ENCODE measurements around the gene DENND5A.
"Not testable (repeated sequence)": the region's sequence is repeated elsewhere in the genome, so short reads cannot be mapped to it uniquely, and the experiment has no call there.

The DENND5A gene

DNA sequence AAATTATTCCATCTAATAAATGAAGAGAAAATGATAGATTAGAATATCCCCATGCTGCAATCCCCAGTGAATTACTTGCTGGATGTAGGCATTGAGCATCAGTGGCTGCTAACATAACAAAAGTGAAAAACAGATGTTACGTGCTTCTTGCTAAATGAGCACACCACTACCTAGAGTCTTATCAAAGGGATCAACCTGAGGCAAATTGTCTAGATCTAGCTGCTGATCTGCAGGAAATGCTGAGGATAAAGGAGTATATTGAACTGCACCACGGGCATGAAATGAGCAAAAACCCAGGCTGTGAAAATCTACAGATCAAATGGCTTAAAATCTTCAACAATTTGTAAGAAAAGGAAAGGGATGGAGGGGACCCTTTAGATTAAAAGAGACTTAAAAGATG, 128.4 kb downstream of the DENND5A start:
- DNase-seq: no peak

DNA sequence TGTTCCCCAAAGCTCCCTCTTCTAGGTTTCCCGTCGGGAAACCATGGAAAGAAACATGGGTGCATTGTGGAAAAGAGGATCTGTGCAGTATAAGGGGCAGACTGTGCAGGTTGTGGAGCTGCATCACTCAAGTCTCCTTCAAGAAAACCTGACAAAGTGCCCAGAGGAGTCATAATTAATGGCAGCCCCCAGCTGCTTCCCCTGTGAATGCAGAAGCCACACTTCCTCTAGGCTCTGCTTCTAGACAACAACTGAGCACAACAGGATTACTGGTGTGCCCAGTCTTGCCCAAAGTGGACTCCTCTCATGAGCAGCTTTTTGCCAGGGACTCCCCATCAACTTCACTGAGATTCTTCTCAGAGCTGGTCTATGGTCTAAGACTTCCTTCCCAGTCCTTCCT, 131.2 kb downstream of the DENND5A start:
- DNase-seq: no peak

DNA sequence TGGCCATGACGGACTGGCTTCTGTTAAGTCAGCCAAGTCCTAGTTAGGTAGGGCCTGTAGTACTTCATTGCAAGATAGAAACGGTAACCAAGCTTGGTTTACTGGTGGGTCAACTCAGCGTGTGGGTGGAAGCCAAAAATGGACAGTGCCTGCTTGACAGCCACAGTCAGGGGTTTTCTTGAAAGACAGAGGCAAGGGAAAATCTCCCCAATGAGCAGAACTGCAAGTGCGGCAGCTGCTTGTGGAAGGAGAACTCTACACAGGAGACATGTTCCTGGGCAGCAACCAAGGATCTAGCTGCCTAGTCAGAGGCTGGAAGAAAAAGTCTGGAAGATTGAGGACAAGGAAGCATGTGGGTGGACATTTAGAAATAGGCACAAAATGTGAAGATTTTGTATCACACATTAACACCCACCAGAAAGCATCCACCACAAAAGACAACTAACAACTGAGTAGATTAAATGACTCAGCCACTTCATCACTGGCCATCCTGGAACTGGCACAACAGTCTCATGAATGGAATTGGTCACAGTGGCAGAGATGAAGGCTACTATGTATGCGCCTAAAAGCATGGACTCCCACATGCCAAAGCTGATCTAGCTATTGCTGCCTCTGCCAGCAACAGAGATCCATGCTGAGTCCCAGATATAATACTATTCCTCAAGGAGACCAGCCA, 132.8 kb downstream of the DENND5A start:
- DNase-seq: no peak

- DNase-seq: no peak
Observed at GRCh38 chr11:9130297-9130696, 134.9 kb downstream of the DENND5A start.

- DNase-seq: no peak
Observed at GRCh38 chr11:9126636-9127035, 138.5 kb downstream of the DENND5A start.

DNA sequence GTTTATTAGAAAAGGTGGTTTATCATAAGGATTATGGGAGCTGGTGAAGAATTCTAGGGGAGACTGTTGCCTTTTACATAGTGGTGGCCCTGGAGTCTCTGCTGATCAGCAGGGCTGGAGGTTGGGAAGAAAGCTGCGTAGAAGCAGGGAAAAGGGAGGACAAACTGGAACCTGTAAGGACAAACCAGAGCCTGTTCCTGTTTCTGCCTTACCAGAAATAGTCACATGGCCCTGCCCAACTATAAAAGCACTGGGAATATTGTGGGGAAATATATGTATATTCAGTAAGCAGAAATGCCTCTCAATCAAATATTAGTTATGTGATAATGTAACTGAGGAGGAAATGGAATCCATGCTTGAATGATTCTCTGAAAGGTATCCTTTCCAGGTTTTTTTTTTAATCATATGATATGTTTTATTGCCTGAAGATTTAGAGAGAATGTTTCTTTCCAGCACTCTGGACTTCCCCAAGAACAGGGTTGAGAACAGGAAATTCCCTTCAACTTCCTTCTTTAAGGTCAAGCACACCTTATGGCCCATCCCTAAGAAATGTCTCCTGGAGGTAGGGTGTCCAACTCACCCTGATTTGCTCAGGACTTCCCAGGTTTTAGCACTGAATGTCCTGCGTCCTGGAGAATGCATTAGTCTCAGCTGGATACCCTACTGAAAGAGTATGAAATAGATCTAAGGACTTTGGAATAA, 139.8 kb downstream of the DENND5A start:
- no peak for DNase-seq

- DNase-seq: no peak
Observed at GRCh38 chr11:9123595-9124304, 141.4 kb downstream of the DENND5A start.

- no peak for DNase-seq
Observed at GRCh38 chr11:9121469-9121796, 143.7 kb downstream of the DENND5A start.

DNA sequence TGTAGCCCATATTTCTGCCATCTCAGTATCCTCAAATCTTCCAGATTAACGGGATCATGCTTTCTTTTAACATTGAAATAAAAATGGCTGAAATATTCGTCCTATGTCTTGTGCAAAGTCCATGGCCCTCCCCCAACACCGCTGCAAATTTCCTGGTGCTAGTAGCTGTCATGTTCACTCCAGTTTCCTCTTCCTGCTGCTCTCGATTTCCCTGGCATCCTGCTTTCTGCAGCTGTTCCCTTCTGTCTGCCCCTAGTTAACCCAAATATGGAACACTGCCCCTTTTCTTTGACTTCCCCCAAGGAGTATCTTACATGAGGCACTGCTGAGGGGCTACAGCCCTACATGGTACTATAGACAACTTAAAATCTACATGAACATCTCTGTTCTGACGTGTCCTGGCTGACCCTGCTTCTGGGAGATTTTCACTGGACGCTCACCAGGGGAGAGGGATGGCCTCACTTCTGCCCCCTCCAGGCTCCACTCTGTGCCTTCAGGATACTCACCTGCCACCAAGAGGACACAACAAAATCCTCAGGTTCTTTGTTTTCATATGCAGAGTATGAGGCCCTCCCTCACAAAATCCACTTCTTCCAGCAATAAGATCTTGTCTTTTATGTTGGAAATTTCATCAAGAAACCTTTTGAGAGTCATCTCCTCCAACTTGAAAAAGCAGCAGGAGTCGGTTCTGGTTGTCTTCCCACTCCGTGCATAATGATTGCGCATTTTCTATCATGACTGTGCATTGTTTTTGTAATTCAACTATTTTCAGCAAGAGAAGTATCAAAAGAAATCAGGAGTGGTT, 144.3 kb downstream of the DENND5A start:
- no peak for DNase-seq

GRCh38 chr11:9118277-9118676, 146.9 kb downstream of the DENND5A start:
- DNase-seq: no peak

DNA sequence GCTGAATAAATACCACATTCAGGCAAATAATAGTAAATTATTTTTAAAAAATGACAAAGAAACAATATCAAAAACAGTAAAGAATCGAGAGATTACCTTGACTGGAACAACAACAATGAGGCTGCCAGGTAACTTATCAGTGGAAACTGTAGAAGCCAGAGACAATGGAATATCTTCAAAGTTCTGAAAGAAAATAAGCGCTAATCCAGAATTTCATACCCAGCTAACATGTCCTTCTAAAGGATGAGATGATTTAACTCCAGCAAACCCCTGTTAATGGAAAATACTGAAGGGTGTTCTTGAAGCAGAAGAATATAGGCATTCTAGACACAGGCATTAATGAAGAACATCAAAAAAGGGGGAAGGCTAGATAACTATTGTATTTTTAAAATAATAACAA, 153.1 kb downstream of the DENND5A start:
- no peak for DNase-seq

DNA sequence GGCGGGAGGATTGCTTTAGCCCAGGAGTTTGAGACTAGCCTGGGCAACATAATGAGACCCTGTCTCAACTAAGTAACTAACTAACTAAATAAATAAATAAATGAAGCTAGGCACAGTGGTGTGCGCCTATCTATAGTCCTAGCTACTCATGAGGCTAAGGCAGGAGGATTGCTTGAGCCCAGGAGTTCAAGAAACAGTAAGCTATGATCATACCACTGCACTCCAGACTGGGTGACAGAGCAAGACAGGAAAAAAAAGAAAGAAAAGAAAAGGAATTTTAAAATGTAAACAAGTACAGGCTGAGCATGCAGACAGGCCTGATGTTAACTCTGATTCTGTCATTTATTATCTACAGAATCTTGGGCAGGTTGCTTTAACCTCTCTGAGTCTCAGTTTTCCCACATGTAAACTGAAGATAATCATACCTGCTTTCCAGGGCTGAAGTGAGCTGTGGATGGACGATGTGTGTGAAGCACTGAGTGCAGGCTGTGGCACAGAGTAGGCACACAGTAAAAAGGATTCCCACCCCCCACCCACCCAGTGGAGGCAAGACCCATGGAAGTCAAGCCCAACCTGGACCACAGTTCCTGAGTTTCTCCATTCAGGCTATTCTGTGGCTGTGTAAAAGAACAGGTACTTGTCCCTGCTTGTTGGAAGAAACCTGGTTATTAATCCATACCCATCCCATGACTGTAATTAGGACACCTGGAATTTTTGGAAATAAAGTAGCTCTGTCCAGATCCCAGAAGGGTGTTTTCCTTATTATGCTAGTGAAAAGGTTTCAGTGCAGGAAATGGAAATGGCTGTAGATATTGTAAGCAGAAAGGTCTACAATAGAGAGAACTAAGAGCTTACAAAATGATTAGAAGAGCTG, 155.1 kb downstream of the DENND5A start:
- no peak for DNase-seq

GRCh38 chr11:9104580-9104979, 160.6 kb downstream of the DENND5A start:
- no peak for DNase-seq

GRCh38 chr11:9103542-9104276, 161.4 kb downstream of the DENND5A start:
- no peak for DNase-seq

- no peak for DNase-seq
Observed at GRCh38 chr11:9099617-9100016, 165.5 kb downstream of the DENND5A start.

DNA sequence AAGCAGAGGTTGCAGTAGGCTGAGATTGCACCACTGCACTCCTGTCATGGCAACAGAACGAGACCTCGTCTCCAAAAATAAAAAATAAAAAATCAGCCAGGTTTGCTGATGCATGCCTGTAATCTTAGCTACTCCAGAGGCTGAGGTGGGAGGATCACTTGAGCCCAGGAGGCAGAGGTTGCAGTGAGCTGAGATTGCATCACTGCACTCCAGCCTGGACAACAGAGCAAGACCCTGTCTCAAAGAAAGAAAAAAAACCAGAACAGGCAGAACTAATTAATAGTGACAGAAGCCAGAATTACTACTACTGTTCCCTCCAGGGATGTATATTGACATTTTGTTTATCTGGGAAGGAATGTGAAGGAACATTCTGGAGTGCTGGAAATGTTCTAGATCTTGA, 166.7 kb downstream of the DENND5A start:
- DNase-seq: not testable (repeated sequence)

- DNase-seq: not testable (repeated sequence)
Observed at GRCh38 chr11:9097186-9097943, 167.8 kb downstream of the DENND5A start.

DNA sequence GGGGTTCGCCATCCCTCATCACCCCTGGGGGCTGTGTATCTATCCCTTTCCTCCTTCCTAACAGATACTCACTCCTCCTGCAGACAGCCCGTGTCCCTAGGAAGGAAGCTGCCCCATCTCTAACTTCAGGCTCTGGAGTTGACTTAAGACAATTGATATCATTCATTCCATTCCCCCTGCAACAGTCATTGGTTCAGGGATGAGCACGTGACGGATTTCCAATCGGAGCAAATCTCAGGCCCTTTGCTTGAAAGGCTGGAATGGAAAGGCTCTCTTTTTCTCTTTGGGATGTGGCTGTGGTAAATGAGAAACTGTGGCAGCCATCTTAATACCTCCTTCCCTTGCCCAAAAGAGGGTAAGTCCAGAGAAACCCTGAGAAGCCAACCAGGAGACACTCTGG, 168.7 kb downstream of the DENND5A start:
- no peak for DNase-seq

DNA sequence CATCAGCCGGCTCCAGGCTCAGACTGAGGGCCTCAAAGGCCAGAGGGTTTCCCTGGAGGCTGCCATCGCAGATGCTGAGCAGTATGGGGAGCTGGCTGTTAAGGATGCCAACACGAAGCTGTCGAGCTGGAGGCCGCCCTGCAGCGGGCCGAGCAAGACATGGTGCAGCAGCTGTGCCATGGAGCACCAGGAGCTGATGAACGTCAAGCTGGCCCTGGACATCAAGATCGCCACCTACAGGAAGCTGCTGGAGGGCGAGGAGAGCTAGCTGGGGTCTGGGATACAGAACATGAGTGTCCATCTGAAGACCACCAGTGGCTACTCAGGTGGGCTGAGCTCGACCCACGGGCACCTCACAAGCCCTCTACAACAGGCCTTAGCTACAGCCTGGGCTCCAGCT, 169.7 kb downstream of the DENND5A start:
- DNase-seq: no peak

DNA sequence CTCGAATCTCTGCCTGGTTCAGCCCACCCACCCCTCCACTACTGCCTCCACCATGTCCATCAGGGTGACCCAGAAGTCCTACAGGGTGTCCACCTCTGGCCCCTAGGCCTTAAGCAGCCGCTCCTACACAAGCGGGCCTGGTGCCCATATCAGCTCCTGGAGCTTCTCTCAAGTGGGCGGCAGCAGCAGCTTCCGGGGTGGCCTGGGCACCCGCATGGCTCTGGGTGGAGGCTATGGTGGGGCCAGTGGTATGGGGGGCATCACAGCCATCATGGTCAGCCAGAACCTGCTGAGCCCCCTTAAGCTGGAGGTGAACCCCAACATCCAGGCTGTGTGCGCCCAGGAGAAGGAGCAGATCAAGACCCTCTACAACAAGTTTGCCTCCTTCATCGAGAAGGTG, 170.7 kb downstream of the DENND5A start:
- no peak for DNase-seq
